HG03457 (cell line): ENCODE measurements around the gene OOSP4B.
"Not testable (repeated sequence)": the region's sequence is repeated elsewhere in the genome, so short reads cannot be mapped to it uniquely, and the experiment has no call there.

Source experiments
- ATAC-seq: cut with Tn5 transposase; IDR thresholded peaks from one replicate; pipeline ENCODE4 v1.9.1; 2021; ENCODE audit warnings: moderate number of reproducible peaks; ENCODE audit not compliant: unreplicated experiment

The OOSP4B gene

DNA sequence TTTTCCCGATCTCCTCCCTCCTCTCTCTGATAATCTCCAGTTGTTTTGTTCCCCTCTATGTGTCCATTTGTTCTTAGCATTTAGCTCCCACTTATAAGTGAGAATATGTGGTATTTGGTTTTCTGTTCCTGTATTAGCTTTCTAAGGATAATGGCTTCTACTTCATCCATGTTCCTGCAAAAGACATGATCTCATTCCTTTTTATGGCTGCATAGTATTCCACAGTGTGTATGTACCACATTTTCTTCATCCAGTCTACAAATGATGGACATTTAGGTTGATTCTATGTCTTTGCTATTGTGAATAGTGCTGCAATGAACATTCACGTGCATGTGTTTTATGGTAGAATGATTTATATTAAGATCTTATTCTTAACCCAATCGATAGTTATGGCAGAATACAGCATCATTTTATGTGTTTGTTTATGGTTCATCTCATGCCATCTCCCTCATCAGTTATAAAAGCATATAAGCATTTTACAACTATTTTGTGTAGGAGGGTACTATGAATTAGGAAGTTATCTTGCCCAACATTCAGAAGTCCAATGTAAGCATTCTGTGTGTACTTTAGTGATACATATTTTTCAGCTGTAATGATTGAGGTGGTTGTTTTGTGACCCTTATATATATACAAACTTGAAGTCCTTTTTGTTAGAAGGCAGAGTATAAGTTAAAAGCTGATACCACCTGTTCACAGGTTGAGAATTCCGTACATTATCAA, 42.7 kb downstream of the OOSP4B start:
- ATAC-seq = no peak

DNA sequence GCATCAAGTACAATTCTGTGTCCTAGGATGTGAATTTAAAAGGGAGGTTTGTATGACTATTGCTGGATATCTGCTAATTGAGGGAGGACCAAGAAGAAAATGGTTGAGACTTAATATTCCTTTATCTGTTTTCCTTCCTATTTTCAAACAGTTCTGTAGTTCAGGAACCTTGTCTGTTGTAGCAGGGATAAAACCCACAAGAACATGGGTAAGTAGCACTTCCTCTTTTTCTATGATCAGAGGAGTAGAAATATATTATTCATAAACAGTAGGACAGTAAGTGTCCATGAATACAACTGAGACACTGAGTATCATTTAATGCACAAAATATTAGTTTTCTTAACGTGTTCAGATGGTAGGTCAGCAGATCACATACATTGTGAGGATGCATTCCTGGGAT, 47.1 kb downstream of the OOSP4B start:
- no peak for ATAC-seq

DNA sequence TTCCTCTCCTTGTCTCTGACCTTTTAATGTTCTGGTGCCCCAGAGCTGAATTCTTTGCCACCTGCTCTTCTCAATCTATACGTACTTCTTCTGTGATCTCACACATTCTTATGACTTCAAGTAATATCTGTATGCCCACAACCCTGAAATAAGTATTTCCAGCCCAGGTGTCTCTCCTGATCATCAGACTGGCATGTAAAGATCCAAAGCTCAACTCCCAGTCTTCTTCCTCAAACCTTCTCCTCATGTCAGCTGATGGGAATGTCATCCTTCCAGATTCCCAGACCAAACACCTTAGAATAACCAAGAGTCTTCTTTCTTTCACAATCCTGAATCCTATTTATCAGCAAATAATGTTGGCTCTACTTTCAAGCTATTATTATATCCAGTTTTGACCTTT, 48.8 kb downstream of the OOSP4B start:
- no peak for ATAC-seq

DNA sequence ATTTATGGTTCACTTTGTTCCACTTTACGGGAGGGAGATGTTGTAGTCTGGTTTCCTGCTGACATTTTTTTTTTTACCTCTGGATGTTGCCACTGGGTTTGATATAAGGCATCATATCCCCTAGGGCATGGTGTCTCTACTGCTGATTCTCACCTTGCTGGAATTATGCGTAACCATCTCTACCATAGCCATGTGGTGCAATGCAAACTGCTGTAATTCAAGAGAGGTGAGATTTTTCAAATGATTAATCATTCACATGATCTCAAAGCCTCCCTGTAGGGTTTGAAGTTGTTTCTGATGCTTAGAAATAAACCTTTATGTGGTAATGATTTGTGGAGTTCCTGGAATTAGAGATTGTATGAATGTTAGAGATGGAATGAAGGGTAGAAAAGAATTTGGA, 52.5 kb downstream of the OOSP4B start:
- no peak for ATAC-seq

DNA sequence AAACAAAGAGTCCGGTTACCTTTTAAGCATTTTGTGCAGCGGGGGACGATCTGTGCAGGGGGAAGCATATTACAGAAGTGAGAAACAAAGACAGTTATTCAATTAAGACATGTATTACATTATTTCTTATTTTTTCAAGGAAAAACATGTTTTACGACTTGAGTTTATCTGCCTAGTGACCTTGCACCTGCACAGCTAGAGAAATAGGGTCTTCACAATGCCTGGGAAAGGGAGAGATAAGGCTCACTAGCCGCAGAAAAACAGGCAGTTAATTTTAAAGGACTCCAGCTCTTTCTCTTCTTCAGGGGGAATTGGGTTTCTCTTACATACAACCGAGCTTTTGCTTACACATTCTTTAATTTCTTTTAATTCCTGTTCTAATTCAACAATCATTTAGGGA, 54.7 kb downstream of the OOSP4B start:
- ATAC-seq = not testable (repeated sequence)

DNA sequence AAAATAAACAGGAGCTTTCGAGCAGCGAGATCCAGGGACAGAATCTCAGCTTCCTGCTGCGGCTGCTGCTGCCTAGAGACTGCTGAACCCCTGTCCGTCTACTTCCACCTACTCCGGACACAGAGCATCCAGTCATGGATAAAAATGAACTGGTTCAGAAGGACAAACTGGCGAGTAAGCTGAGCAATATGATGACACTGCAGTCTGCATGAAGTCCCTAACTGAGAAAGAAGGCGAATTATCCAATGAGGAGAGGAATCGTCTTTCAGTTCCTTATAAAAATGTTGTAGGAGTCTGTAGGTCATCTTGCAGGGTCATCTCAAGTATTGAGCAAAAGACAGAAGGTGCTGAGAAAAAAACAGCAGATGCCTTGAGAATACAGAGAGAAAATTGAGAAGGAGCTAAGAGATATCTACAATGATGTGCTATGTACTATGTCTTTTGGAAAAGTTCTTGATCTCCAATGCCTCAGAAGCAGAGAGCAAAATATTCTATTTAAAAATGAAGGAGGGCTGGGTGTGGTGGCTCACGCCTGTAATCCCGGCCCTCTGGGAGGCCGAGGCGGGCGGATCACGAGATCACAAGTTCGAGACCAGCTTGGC, 60.3 kb downstream of the OOSP4B start:
- ATAC-seq = no peak

DNA sequence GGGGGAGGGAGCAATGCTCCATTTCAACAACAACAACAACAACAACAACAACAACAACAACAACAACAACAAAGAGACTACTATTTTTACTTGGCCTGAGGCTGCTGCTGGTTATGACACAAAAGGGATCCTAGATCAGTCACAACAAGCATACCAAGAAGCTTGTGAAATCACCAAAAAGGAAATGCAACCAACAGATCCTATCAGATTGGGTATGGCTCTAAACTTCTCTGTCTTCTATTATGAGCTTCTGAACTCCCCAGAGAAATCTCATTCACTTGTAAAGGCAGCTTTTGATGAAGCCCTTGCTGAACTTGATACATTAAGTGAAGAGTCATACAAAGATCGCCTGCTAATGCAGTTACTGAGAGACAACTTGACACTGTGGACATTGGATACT, 61.0 kb downstream of the OOSP4B start:
- no peak for ATAC-seq

DNA sequence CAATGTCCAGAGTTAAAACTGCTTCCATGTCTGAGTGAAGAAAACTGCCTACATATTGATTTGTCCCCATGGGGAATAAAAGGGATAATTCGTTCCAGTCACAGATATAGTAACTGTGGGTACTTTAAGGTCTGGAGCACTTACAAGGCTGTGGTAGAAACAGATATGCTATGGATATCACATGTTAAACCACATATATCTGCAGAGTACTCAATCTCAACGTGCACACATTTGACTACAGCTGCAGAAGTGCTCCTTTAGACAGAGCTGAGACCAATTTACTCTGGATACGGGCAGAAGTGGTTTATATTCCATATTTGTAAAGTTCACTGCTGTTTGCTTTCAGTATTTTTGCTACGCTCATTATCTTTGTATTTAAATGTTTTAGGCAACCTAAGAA, 61.8 kb downstream of the OOSP4B start:
- ATAC-seq = no peak

DNA sequence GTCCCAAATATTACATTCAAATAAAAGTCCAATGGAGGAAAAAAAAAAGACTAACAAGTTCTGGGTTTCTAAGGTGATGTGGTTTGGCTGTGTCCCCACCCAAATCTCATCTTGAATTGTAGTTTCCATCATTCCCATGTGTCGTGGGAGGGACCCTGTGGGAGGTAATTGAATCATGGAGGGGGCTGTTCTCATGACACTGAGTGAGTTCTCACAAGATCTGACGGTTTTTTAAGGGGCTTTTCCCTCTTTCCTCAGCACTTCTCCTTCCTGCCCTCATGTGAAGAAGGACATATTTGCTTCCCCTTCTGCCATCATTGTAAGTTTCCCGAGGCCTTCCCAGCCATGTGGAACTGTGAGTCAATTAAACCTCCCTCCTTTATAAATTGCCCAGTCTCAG, 63.6 kb downstream of the OOSP4B start:
- ATAC-seq = no peak
